Left colon (tissue), 2 donors: ENCODE results near the gene ARL10. TPM values are rescaled to one million over a fixed set of nuclear protein-coding genes. Genes with fewer than 3 reads are reported as not detected.
A peak's percentile ranks its signal among the peaks of the same experiment; 100 is the strongest.
"Not testable (repeated sequence)": the region's sequence is repeated elsewhere in the genome, so short reads cannot be mapped to it uniquely, and the experiment has no call there.

Source experiments
- ATAC-seq: fragments of 200-7000 bp; cut with Tn5 transposase; one replicate; pipeline ENCODE4 v1.9.1; 2020; ENCODE audit warnings: mild to moderate bottlenecking, moderate library complexity
- DNase-seq, 2 donors: peaks; one replicate each; pipeline ENCODE4 v3.0.0-alpha.2; 2020
- intact Hi-C, 2 donors: fragments of 100-400 bp; cut with DNase I in 1 of 2; cut with micrococcal nuclease in 1 of 2; formaldehyde crosslinking; loops; one replicate each; pipeline versions ENCODE4 v1.11.2 to v1.14.0; 2022; cut with DNase I, micrococcal nuclease
- total RNA-seq, 2 donors: library from RNA; stranded (reverse); fragmentation: NEBNext Ultra II Directional; extraction: Animal tissue kit (Norgen Biotek cat#: 25700); gene quantifications; one replicate each; pipeline ENCODE4 v1.2.1, GENCODE V29; 2021
- donor health status: DM: no; HTN: no; CAD: no.
- donor health status: DM: yes; HTN: yes; CAD: no.

ARL10 gene
- total RNA-seq, 2 donors from 2014 or later: 1.0 to 1.8 TPM

GRCh38 chr5:176406436-176407052, 41.3 kb downstream of the ARL10 start:
- peak in 1 of 2 donors; percentile 39 for DNase-seq
- ATAC-seq: peak; percentile 3
- intact Hi-C loops: no loop called here

- intact Hi-C loops: no loop called here
- peak in 1 of 2 donors; percentile 2 for DNase-seq
- ATAC-seq: no peak
Observed at GRCh38 chr5:176407456-176408251, 42.4 kb downstream of the ARL10 start.

GRCh38 chr5:176408252-176408573, 42.9 kb downstream of the ARL10 start:
- peak in 1 of 2 donors; percentile 2 for DNase-seq
- intact Hi-C loops, ATAC-seq: not testable (repeated sequence)

GRCh38 chr5:176408590-176408989, 43.3 kb downstream of the ARL10 start:
- DNase-seq: no peak
- ATAC-seq: no peak
- intact Hi-C loops: no loop called here

- intact Hi-C loops: loop anchor here in 1 of 2 donors (10.0 kb wide), 1 partner anchor 235 kb away; the partner anchor contains the start of gene TSPAN17
- DNase-seq (no peak), ATAC-seq (no peak)
Observed at GRCh38 chr5:176409765-176410164, 44.5 kb downstream of the ARL10 start.

- ATAC-seq (no peak), DNase-seq (no peak)
- intact Hi-C loops: loop anchor here in 1 of 2 donors (10.0 kb wide), 1 partner anchor 234 kb away; the partner anchor contains the start of gene TSPAN17
Observed at GRCh38 chr5:176410486-176411180, 45.3 kb downstream of the ARL10 start.

- no peak for DNase-seq
- intact Hi-C loops: loop anchor here in 1 of 2 donors (10.0 kb wide), 1 partner anchor 232 kb away; the partner anchor contains the start of gene TSPAN17
- ATAC-seq: no peak
Observed at GRCh38 chr5:176412517-176413254, 47.4 kb downstream of the ARL10 start.

- DNase-seq (no peak), ATAC-seq (no peak)
- intact Hi-C loops: loop anchor here in 1 of 2 donors (10.0 kb wide), 1 partner anchor 232 kb away; the partner anchor contains the start of gene TSPAN17
Observed at GRCh38 chr5:176413255-176413565, 47.9 kb downstream of the ARL10 start.

GRCh38 chr5:176413709-176414191, 48.5 kb downstream of the ARL10 start:
- intact Hi-C loops: loop anchor here in 1 of 2 donors (10.0 kb wide), 1 partner anchor 231 kb away; the partner anchor contains the start of gene TSPAN17
- ATAC-seq (no peak), DNase-seq (no peak)

- DNase-seq (no peak), ATAC-seq (no peak)
- intact Hi-C loops: loop anchor here in 1 of 2 donors (10.0 kb wide), 1 partner anchor 230 kb away; the partner anchor contains the start of gene TSPAN17
Observed at GRCh38 chr5:176414704-176415103, 49.4 kb downstream of the ARL10 start.

GRCh38 chr5:176415240-176415951, 50.1 kb downstream of the ARL10 start:
- ATAC-seq: peak; percentile 11
- no peak for DNase-seq
- intact Hi-C loops: loop anchor here in 1 of 2 donors (10.0 kb wide), 1 partner anchor 229 kb away; the partner anchor contains the start of gene TSPAN17

GRCh38 chr5:176415952-176416924, 51.0 kb downstream of the ARL10 start, which contains the start of gene CLTB:
TSS of gene CLTB (minus strand) at chr5:176416539. CDS start at chr5:176416363, 176 bp downstream.
- intact Hi-C loops: loop anchor here in 1 of 2 donors (10.0 kb wide), 1 partner anchor 229 kb away; the partner anchor contains the start of gene TSPAN17
- peak; percentile 86 to 96 for DNase-seq
- ATAC-seq: peak; percentile 91

GRCh38 chr5:176416965-176417364, 51.7 kb downstream of the ARL10 start:
- DNase-seq: no peak
- intact Hi-C loops: loop anchor here in 1 of 2 donors (10.0 kb wide), 1 partner anchor 228 kb away; the partner anchor contains the start of gene TSPAN17
- no peak for ATAC-seq

- DNase-seq: no peak
- peak; percentile 16 for ATAC-seq
- intact Hi-C loops: loop anchor here in 1 of 2 donors (10.0 kb wide), 1 partner anchor 227 kb away; the partner anchor contains the start of gene TSPAN17
Observed at GRCh38 chr5:176418251-176418650, 53.0 kb downstream of the ARL10 start.

- intact Hi-C loops: no loop called here
- ATAC-seq: no peak
- DNase-seq: no peak
Observed at GRCh38 chr5:176420086-176420485, 54.8 kb downstream of the ARL10 start.

- ATAC-seq (no peak), DNase-seq (no peak)
- intact Hi-C loops: no loop called here
Observed at GRCh38 chr5:176420972-176421544, 55.8 kb downstream of the ARL10 start.
